ENCODE data around the gene PCBP3.

Gene PCBP3

DNA sequence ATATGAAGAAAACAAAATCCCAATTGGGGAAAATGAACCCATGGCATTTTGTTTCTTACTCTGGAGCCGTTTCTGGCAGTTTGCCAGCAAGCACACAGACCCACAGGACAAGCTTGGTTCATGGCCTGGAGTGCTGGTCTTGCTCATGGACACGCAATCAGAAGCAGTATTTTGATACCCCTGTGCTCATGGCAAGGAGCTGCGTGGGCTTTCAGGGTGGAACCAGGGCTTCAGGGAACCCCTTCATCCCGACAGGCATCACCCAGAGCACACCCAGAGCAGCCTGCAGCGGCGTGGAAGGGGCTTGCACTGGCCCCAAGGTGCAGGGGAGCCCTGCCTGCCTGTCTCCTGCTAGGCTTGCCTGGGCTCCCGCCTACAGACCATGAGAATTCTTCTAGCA, 45.4 kb upstream of the PCBP3 start:
- Histone ChIP-seq H3K36me3 (ENCODE audit: control insufficient read depth in 1 of 2, insufficient read depth in 2 of 2, low read length in 2 of 2) (no peaks in the 10 kb centered on the region), H3K4ac (ENCODE audit: low read depth, low read length) (no peak overlapping the region), H3K79me1 (ENCODE audit: low read length) (no peaks in the 10 kb centered on the region), H3K79me2 (ENCODE audit: control insufficient read depth, insufficient read depth, low read length, poor library complexity) (no peaks in the 10 kb centered on the region), H3K4me1 (ENCODE audit: control insufficient read depth in 1 of 2, insufficient read depth in 2 of 2, low read length in 2 of 2) (no peaks in the 10 kb centered on the region), H3K9ac (ENCODE audit: low read length) (no peak overlapping the region), H3K4me3 (ENCODE audit: low read depth, low read length) (no peak overlapping the region), H3K18ac (ENCODE audit: low read length) (no peak overlapping the region), H4K91ac (ENCODE audit: low read depth, low read length) (no peak overlapping the region), H2AFZ (ENCODE audit: insufficient read depth, low read length, poor library complexity) (no peak overlapping the region), H2AK5ac (ENCODE audit: low read length) (no peak overlapping the region), H3K27me3 (ENCODE audit: insufficient read depth, low read length) (no peaks in the 10 kb centered on the region), H3K9me3 (ENCODE audit: insufficient read depth, low read depth, low read length) (peaks cover 15% of the 10 kb centered on the region), H2BK120ac (ENCODE audit: insufficient read depth, low read length, poor library complexity) (no peak overlapping the region), H3K23ac (ENCODE audit: low read length) (no peak overlapping the region), H2BK12ac (ENCODE audit: low read length) (no peak overlapping the region), H2BK5ac (ENCODE audit: low read depth, low read length, poor library complexity) (no peak overlapping the region), H4K8ac (ENCODE audit: low read depth, low read length) (no peak overlapping the region), H3K4me2 (ENCODE audit: low read length) (no peak overlapping the region), H3K27ac (ENCODE audit: low read depth, low read length) (no peak overlapping the region), H3K14ac (ENCODE audit: low read length) (no peak overlapping the region), H4K12ac (ENCODE audit: low read depth, low read length) (no peak overlapping the region)
- DNase-seq: no peak
- no CpG with 5 or more reads among the region's 7 CpGs for WGBS (ENCODE audit: extremely low coverage, insufficient coverage, insufficient read length)

DNA sequence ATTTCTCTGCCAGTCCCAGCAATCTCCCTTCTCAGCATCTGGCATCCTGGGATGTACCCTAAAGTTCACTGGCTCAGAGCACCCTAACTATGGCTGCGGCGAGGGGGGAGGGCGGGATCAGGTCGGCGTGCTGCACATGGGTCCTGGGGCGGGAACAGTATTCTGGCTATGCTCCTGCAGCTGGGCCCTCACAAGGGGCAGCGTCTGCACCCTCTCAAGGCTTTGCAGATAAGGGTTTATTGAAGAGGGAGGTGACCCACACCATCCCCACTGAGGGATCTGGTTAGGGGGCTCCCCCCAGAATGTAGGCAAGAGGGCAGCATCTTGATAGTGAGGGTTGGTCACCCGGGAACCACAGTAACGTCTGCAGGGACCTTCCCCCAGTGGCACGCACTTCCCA, 44.9 kb upstream of the PCBP3 start:
- WGBS (ENCODE audit: extremely low coverage, insufficient coverage, insufficient read length): no CpG with 5 or more reads among the region's 10 CpGs

DNA sequence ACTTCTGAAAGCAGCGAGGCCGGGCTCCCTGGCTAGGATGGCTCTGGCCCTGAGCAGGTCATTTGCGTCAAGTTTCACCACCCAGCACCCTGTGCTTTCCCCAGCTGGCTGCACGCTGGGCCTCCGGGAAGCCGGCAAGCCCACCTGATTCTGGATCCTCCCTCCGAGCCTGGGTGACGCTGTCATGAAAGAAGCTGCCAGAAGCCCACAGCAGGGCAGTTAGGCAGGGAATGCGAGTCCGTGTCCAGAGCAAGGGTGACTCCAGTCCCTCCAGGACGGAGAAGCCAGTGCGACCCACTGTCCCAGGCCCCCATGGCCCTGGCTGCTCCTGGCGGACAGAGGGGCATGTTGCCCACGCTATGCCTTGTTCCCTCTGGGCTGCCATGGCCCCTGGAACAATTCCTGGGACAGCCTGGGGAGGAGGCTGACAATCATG, 44.4 kb upstream of the PCBP3 start:
- Histone ChIP-seq H3K27me3 (ENCODE audit: insufficient read depth, low read length) (no peaks in the 10 kb centered on the region), H2BK120ac (ENCODE audit: insufficient read depth, low read length, poor library complexity) (no peak overlapping the region)

More for the DNA sequence above, 44.9 kb upstream of the PCBP3 start:
- no peak overlapping the region for H3K23ac ChIP-seq (ENCODE audit: low read length)
- H3K18ac ChIP-seq (ENCODE audit: low read length): no peak overlapping the region
- no peaks in the 10 kb centered on the region for H3K36me3 ChIP-seq (ENCODE audit: control insufficient read depth in 1 of 2, insufficient read depth in 2 of 2, low read length in 2 of 2)
- no peaks in the 10 kb centered on the region for H3K27me3 ChIP-seq (ENCODE audit: insufficient read depth, low read length)
- H3K4me2 ChIP-seq (ENCODE audit: low read length): no peak overlapping the region
- no peak overlapping the region for H4K8ac ChIP-seq (ENCODE audit: low read depth, low read length)
- H2BK120ac ChIP-seq (ENCODE audit: insufficient read depth, low read length, poor library complexity): no peak overlapping the region
- peaks cover 15% of the 10 kb centered on the region for H3K9me3 ChIP-seq (ENCODE audit: insufficient read depth, low read depth, low read length)
- H2BK12ac ChIP-seq (ENCODE audit: low read length): no peak overlapping the region
- H3K4me1 ChIP-seq (ENCODE audit: control insufficient read depth in 1 of 2, insufficient read depth in 2 of 2, low read length in 2 of 2): no peaks in the 10 kb centered on the region
- no peak overlapping the region for H4K91ac ChIP-seq (ENCODE audit: low read depth, low read length)
- no peak overlapping the region for H3K14ac ChIP-seq (ENCODE audit: low read length)
- H3K4me3 ChIP-seq (ENCODE audit: low read depth, low read length): no peak overlapping the region
- H3K27ac ChIP-seq (ENCODE audit: low read depth, low read length): no peak overlapping the region
- H3K9ac ChIP-seq (ENCODE audit: low read length): no peak overlapping the region
- no peaks in the 10 kb centered on the region for H3K79me1 ChIP-seq (ENCODE audit: low read length)
- no peak overlapping the region for H2AFZ ChIP-seq (ENCODE audit: insufficient read depth, low read length, poor library complexity)
- DNase-seq: no peak
- no peak overlapping the region for H4K12ac ChIP-seq (ENCODE audit: low read depth, low read length)
- H2AK5ac ChIP-seq (ENCODE audit: low read length): no peak overlapping the region
- H3K4ac ChIP-seq (ENCODE audit: low read depth, low read length): no peak overlapping the region
- no peak overlapping the region for H2BK5ac ChIP-seq (ENCODE audit: low read depth, low read length, poor library complexity)
- no peaks in the 10 kb centered on the region for H3K79me2 ChIP-seq (ENCODE audit: control insufficient read depth, insufficient read depth, low read length, poor library complexity)

DNA sequence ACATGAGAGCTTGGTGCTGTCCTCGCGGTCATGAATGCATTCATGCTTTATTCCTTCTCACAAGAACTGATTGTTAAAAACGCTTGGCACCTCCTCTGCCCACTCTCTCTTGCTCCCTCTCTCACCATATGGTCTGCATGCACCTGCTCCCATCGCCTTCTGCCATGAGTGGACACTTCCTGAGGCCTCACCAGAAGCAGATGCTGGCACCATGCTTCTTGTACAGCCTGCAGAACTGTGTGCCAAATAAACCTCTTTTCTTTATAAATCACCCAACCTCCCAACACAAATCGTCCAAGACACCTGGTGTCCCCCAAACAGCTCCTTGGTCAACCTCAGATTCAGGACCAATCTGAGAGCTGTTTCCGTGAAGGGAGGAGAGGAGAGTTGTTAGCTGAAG, 43.3 kb upstream of the PCBP3 start:
- Histone ChIP-seq H3K4me2 (ENCODE audit: low read length) (no peak overlapping the region), H2BK5ac (ENCODE audit: low read depth, low read length, poor library complexity) (no peak overlapping the region), H3K9ac (ENCODE audit: low read length) (no peak overlapping the region), H4K8ac (ENCODE audit: low read depth, low read length) (no peak overlapping the region), H3K36me3 (ENCODE audit: control insufficient read depth in 1 of 2, insufficient read depth in 2 of 2, low read length in 2 of 2) (no peaks in the 10 kb centered on the region), H2AFZ (ENCODE audit: insufficient read depth, low read length, poor library complexity) (no peak overlapping the region), H3K4ac (ENCODE audit: low read depth, low read length) (no peak overlapping the region), H3K9me3 (ENCODE audit: insufficient read depth, low read depth, low read length) (peaks cover 18% of the 10 kb centered on the region), H3K27ac (ENCODE audit: low read depth, low read length) (no peak overlapping the region), H3K4me1 (ENCODE audit: control insufficient read depth in 1 of 2, insufficient read depth in 2 of 2, low read length in 2 of 2) (no peaks in the 10 kb centered on the region), H2BK120ac (ENCODE audit: insufficient read depth, low read length, poor library complexity) (no peak overlapping the region), H3K14ac (ENCODE audit: low read length) (no peak overlapping the region), H3K79me2 (ENCODE audit: control insufficient read depth, insufficient read depth, low read length, poor library complexity) (no peaks in the 10 kb centered on the region), H4K91ac (ENCODE audit: low read depth, low read length) (no peak overlapping the region), H3K23ac (ENCODE audit: low read length) (no peak overlapping the region), H3K27me3 (ENCODE audit: insufficient read depth, low read length) (no peaks in the 10 kb centered on the region), H3K4me3 (ENCODE audit: low read depth, low read length) (no peak overlapping the region), H2AK5ac (ENCODE audit: low read length) (no peak overlapping the region), H3K79me1 (ENCODE audit: low read length) (no peaks in the 10 kb centered on the region), H2BK12ac (ENCODE audit: low read length) (no peak overlapping the region), H3K18ac (ENCODE audit: low read length) (no peak overlapping the region), H4K12ac (ENCODE audit: low read depth, low read length) (no peak overlapping the region)
- DNase-seq: no peak
- WGBS (ENCODE audit: extremely low coverage, insufficient coverage, insufficient read length): no CpG with 5 or more reads among the region's 6 CpGs

More for the DNA sequence above, 44.4 kb upstream of the PCBP3 start:
- H3K4ac ChIP-seq (ENCODE audit: low read depth, low read length): no peak overlapping the region
- H3K4me3 ChIP-seq (ENCODE audit: low read depth, low read length): no peak overlapping the region
- no peak overlapping the region for H3K14ac ChIP-seq (ENCODE audit: low read length)
- H3K9ac ChIP-seq (ENCODE audit: low read length): no peak overlapping the region
- no peaks in the 10 kb centered on the region for H3K79me1 ChIP-seq (ENCODE audit: low read length)
- H2AK5ac ChIP-seq (ENCODE audit: low read length): no peak overlapping the region
- no peaks in the 10 kb centered on the region for H3K4me1 ChIP-seq (ENCODE audit: control insufficient read depth in 1 of 2, insufficient read depth in 2 of 2, low read length in 2 of 2)
- H3K27ac ChIP-seq (ENCODE audit: low read depth, low read length): no peak overlapping the region
- no peak overlapping the region for H4K91ac ChIP-seq (ENCODE audit: low read depth, low read length)
- H3K18ac ChIP-seq (ENCODE audit: low read length): no peak overlapping the region
- H3K4me2 ChIP-seq (ENCODE audit: low read length): no peak overlapping the region
- H3K79me2 ChIP-seq (ENCODE audit: control insufficient read depth, insufficient read depth, low read length, poor library complexity): no peaks in the 10 kb centered on the region
- no peak for DNase-seq
- H4K12ac ChIP-seq (ENCODE audit: low read depth, low read length): no peak overlapping the region
- no peak overlapping the region for H2BK5ac ChIP-seq (ENCODE audit: low read depth, low read length, poor library complexity)
- H2BK12ac ChIP-seq (ENCODE audit: low read length): no peak overlapping the region
- no peak overlapping the region for H3K23ac ChIP-seq (ENCODE audit: low read length)
- no peak overlapping the region for H2AFZ ChIP-seq (ENCODE audit: insufficient read depth, low read length, poor library complexity)
- no peak overlapping the region for H4K8ac ChIP-seq (ENCODE audit: low read depth, low read length)
- WGBS (ENCODE audit: extremely low coverage, insufficient coverage, insufficient read length): no CpG with 5 or more reads among the region's 14 CpGs
- H3K36me3 ChIP-seq (ENCODE audit: control insufficient read depth in 1 of 2, insufficient read depth in 2 of 2, low read length in 2 of 2): no peaks in the 10 kb centered on the region
- H3K9me3 ChIP-seq (ENCODE audit: insufficient read depth, low read depth, low read length): peaks cover 15% of the 10 kb centered on the region
